Mammary epithelial cell (primary cell): ENCODE results near the gene HCRTR2.

ENCODE experiments used
- CTCF ChIP-seq, 2 donors: IDR thresholded peaks in 1 of 2; conservative IDR thresholded peaks in 1 of 2; 2 replicates each; pipeline ENCODE4 v1.5.1; 2011 to 2012; ENCODE audit warnings: inconsistent platforms in 2 of 2, low read length in 2 of 2, mild to moderate bottlenecking in 2 of 2, control low read depth in 1 of 2, low read depth in 1 of 2; ENCODE audit not compliant: insufficient read depth in 1 of 2; ENCODE audit errors: extremely low read depth in 1 of 2
- EZH2 ChIP-seq: IDR thresholded peaks from 2 replicates; pipeline ENCODE4 v1.6.1; 2012; ENCODE audit warnings: low read length, inconsistent platforms, borderline replicate concordance

GRCh38 chr6:55174211-55175026 lies at the start of gene HCRTR2:
- no peak for TF ChIP-seq CTCF (conservative IDR thresholded peaks at IDR 0.05 in 1 of 2, IDR thresholded peaks at IDR 0.05 in 1 of 2; ENCODE audit: extremely low read depth in 1 of 2, insufficient read depth in 1 of 2, low read depth in 1 of 2, low read length in 2 of 2)
- TF ChIP-seq EZH2, result peak; percentile 97
